Transverse colon (tissue), 4 donors: ENCODE measurements around the gene DOK7. TPM values are rescaled to one million over a fixed set of nuclear protein-coding genes. Genes with fewer than 3 reads are reported as not detected.

Source experiments
- DNase-seq: peaks from one replicate; pipeline ENCODE4 v3.0.0-alpha.2; 2019
- H3K27ac ChIP-seq, 4 donors: fragments of 200-600 bp; sonication (generic); 2 replicates each; pipeline ENCODE4 v1.5.1; 2016 to 2018; ENCODE audit warnings: inconsistent platforms in 4 of 4
- H3K27me3 ChIP-seq: fragments of 200-600 bp; sonication (generic); 2 replicates; pipeline ENCODE4 v1.5.1; 2017; ENCODE audit warnings: inconsistent platforms
- H3K36me3 ChIP-seq, 4 donors: fragments of 200-600 bp; sonication (generic); 2 replicates each; pipeline ENCODE4 v1.5.1; 2017 to 2019; ENCODE audit warnings: inconsistent platforms in 4 of 4
- H3K4me1 ChIP-seq, 4 donors: fragments of 200-600 bp; sonication (generic); 2 replicates each; pipeline ENCODE4 v1.5.1; 2017 to 2020; ENCODE audit warnings: inconsistent platforms in 4 of 4
- H3K4me3 ChIP-seq, 4 donors: fragments of 200-600 bp; sonication (generic); 1 replicate in 1 of 4; 2 replicates in 3 of 4; pipeline versions ENCODE4 v1.5.1 to v1.6.1; 2017 to 2019; ENCODE audit warnings: inconsistent platforms in 4 of 4
- H3K9me3 ChIP-seq, 2 donors: fragments of 200-600 bp; sonication (generic); 2 replicates each; pipeline ENCODE4 v1.5.1; 2017 to 2019; ENCODE audit warnings: inconsistent platforms in 2 of 2
- EP300 ChIP-seq: sonication (generic); formaldehyde crosslinking; IDR thresholded peaks from one replicate; pipeline ENCODE4 v1.6.1; 2017; ENCODE audit warnings: antibody characterized with exemption, low read depth
- POLR2A ChIP-seq: fragments of 450-650 bp; IDR thresholded peaks from one replicate; pipeline ENCODE4 v1.6.1; 2016; ENCODE audit warnings: antibody characterized with exemption, mild to moderate bottlenecking, moderate library complexity
- POLR2AphosphoS5 ChIP-seq, 3 donors: sonication (generic); formaldehyde crosslinking; IDR thresholded peaks; one replicate each; pipeline ENCODE4 v1.6.1; 2016; ENCODE audit warnings: antibody characterized with exemption in 3 of 3
- WGBS, 2 donors: methylation state at CpG; one replicate each; pipeline ENCODE4 v1.1.5; 2018; ENCODE audit warnings: low coverage in 1 of 2; 5-methylcytosine and 5-hydroxymethylcytosine counted together
- in situ Hi-C, 4 donors: fragments of 200-750 bp; cut with MboI; loops; one replicate each; pipeline versions ENCODE4 v1.15.0 to v1.15.1; 2017; ENCODE audit warnings: low sequenced_read_pairs in 3 of 4, low pct_ligation_motif_present in 1 of 4, low pct_unique_long_range_greater_than_20kb in 1 of 4
- intact Hi-C: fragments of 100-400 bp; cut with DNase I; formaldehyde crosslinking; loops from one replicate; pipeline ENCODE4 v1.15.1; 2023; ENCODE audit warnings: low total_unique reads
- total RNA-seq, 4 donors: library from RNA; depleted of rRNA; stranded (reverse); fragments of >200 nt; gene quantifications; one replicate each; pipeline ENCODE4 v1.1.0, GENCODE V29; 2016
- TF ChIP-seq, protein P1 (sequence below), 5 experiments: fragments of 200-600 bp in 3 of 5; fragments of 450-650 bp in 2 of 5; sonication (generic) in 3 of 5; IDR thresholded peaks; 1 replicate in 2 of 5; 2 replicates in 3 of 5; pipeline ENCODE4 v1.5.1; 2016 to 2017; ENCODE audit warnings: antibody characterized with exemption in 5 of 5, inconsistent platforms in 3 of 5, mild to moderate bottlenecking in 2 of 5, moderate library complexity in 1 of 5

DOK7 gene
- total RNA-seq, 4 donors from 2014 or later = 0.27 to 0.95 TPM; not detected in 2

DNA sequence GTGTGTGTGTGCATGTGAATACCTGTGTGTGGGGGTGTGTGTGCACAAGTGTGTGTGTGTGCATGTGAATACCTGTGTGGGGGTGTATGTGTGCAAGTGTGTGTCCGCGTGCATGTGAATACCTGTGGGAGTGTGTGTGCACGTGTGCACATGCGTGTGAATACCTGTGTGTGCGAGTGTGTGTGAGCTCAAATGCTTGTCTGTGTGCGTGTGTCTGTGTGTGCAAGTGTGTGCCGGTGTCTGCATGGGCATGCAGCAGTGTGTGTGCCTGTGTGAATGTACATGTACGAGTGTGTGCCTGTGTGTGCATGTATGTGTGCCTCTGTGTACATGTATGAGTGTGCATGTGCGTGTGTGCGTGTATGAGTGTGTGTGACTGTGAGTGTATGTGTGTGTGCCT lies 5.0 kb downstream of the DOK7 start:
- WGBS, 2 donors = 87% methylated on average over 10 of the region's 10 CpGs; no CpG with 5 or more reads in 1 of the 2 donors
- no peaks in the 10 kb centered on the region for H3K36me3 ChIP-seq
- no peaks in the 10 kb centered on the region for H3K9me3 ChIP-seq
- intact Hi-C loops = no loop called here
- no peak overlapping the region for H3K27ac ChIP-seq
- TF ChIP-seq, protein P1, sequence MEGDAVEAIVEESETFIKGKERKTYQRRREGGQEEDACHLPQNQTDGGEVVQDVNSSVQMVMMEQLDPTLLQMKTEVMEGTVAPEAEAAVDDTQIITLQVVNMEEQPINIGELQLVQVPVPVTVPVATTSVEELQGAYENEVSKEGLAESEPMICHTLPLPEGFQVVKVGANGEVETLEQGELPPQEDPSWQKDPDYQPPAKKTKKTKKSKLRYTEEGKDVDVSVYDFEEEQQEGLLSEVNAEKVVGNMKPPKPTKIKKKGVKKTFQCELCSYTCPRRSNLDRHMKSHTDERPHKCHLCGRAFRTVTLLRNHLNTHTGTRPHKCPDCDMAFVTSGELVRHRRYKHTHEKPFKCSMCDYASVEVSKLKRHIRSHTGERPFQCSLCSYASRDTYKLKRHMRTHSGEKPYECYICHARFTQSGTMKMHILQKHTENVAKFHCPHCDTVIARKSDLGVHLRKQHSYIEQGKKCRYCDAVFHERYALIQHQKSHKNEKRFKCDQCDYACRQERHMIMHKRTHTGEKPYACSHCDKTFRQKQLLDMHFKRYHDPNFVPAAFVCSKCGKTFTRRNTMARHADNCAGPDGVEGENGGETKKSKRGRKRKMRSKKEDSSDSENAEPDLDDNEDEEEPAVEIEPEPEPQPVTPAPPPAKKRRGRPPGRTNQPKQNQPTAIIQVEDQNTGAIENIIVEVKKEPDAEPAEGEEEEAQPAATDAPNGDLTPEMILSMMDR (IDR thresholded peaks at IDR 0.05) = no peak
- TF ChIP-seq POLR2A = no peak
- TF ChIP-seq EP300 = no peak
- TF ChIP-seq POLR2AphosphoS5 (IDR thresholded peaks at IDR 0.05) = no peak
- no peak overlapping the region for H3K4me3 ChIP-seq
- DNase-seq = no peak
- H3K4me1 ChIP-seq = peaks cover 6 to 7% (median 7%) of the 10 kb centered on the region in 4 donors
- peaks cover 51% of the 10 kb centered on the region for H3K27me3 ChIP-seq
- in situ Hi-C loops = no loop called here

DNA sequence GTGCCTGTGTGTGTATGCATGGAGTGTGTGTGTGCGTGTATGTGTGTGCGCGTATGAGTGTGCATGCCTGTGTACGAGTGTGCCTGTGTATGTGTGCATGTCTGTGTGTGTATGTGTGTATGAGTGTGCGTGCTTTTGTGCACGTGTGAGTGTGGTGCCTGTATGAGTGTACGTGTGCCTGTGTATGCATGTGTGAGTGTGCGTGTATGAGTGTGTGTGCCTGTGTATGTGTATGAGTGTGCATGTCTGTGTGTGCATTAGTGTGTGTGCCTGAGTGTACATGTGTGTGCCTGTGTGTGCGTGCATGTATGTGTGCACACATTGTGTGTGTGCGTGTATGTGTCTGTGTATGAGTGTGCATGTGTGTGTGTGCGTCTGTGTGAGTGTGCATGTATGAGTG lies 5.7 kb downstream of the DOK7 start:
- Histone ChIP-seq H3K9me3 (no peaks in the 10 kb centered on the region), H3K4me1 (peaks cover 0 to under 1% (median under 1%) of the 10 kb centered on the region in 4 donors), H3K27ac (no peak overlapping the region), H3K27me3 (peaks cover 44% of the 10 kb centered on the region), H3K36me3 (no peaks in the 10 kb centered on the region), H3K4me3 (no peak overlapping the region)
- in situ Hi-C loops = no loop called here
- intact Hi-C loops = no loop called here
- WGBS, 2 donors = 93% methylated on average over 11 of the region's 11 CpGs; no CpG with 5 or more reads in 1 of the 2 donors
- TF ChIP-seq POLR2AphosphoS5 (IDR thresholded peaks at IDR 0.05) (no peak), POLR2A (no peak), EP300 (no peak)
- TF ChIP-seq, protein P1 (IDR thresholded peaks at IDR 0.05) = no peak
- no peak for DNase-seq

DNA sequence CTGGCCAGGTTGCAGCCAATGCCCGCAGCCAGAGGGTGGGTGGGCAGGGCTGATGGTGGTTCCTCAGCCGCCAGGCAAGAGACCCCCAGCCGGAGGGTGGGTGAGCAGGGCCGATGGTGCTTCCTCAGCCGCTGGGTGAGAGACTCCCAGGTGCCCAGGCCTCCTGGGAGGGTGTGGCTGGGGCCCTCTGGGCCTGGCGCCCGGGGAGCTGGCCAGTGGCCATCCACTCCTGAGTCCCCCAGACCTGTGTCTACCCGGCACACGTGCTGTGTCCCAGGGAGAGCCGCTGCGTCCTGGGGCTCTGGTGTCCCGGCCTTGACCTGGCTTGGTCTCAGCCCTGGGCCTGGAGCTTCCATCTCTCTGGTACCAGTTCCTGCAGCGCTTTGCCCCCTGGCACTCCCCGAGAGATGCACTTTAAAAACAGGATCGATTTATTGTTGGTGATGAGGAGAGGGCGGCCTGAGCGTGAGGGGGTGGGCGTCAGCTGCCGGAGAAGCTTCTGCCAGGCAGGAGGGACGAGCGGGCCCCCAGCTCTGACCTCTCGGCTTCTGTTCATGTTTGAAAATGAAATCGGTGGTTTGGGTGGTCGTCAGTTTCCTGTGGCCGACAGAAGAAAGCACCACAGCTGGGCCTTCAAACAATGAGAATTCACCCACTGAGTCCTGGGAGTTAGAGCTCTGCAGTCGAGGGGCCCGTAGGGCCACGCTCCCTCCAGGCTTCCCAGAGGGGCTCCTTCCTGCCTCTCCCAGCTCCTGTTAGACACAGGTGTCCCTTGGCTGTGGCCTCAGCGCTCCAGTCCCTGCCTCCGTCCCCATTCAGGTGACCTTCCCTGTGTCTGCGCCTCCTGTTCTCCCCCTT lies 6.5 kb downstream of the DOK7 start:
- intact Hi-C loops (no loop called here), in situ Hi-C loops (no loop called here)
- WGBS, 2 donors = 70 to 80% methylated on average over 1 to 23 of the region's 31 CpGs
- H3K27ac ChIP-seq = no peak overlapping the region
- no peaks in the 10 kb centered on the region for H3K36me3 ChIP-seq
- H3K4me1 ChIP-seq = no peaks in the 10 kb centered on the region
- TF ChIP-seq POLR2A (no peak), EP300 (no peak), POLR2AphosphoS5 (IDR thresholded peaks at IDR 0.05) (no peak)
- TF ChIP-seq, protein P1 (IDR thresholded peaks at IDR 0.05) = no peak
- no peaks in the 10 kb centered on the region for H3K9me3 ChIP-seq
- no peak for DNase-seq
- H3K27me3 ChIP-seq = peaks cover 36% of the 10 kb centered on the region
- H3K4me3 ChIP-seq = no peak overlapping the region

DNA sequence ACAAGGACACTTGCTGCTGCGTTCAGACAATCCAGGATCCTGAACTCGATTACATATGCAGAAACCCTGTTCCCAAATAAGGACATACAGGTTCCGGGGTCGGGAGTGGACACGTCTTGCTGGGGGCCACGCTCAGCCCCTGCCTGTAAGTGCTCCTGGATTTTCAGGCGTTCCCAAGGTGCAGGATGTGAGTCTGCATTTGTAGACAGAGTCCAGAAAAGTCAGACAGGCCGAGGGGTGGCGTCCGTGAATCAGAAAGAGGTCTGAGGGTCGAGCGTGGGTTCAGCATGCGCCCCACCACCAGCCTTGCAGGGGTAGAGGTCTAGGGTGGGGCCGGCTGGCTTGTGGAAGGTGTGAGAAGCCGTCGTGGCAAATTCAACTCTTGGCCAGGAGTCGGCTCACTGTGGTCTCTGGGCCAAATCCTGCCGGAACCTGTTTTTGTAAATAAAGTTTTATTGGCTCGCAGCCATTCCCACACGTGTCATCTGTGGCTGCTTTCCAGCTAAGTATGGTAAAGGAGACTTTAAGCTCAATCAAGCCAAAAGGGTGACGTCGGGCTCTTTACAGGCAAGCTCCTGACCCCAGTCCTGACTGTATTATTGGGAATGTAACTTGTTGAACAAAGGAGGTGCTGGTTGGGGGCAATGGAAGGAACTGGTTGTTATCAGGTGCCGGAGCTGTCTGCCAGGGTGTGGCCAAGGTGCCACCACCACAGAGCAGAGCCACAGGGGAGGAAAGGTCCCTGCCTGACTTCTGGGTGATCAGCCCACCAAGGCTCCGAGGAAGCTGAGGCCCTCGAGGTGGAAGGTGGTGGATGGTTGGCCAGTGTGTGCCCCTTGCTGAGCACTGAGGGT lies 7.4 kb downstream of the DOK7 start:
- DNase-seq = peak; percentile 32
- no peak overlapping the region for H3K27ac ChIP-seq
- intact Hi-C loops = no loop called here

More for the DNA sequence above, 7.4 kb downstream of the DOK7 start:
- WGBS, 2 donors = 30 to 35% methylated on average over 4 to 25 of the region's 25 CpGs
- peaks cover 30% of the 10 kb centered on the region for H3K27me3 ChIP-seq
- TF ChIP-seq POLR2AphosphoS5 (IDR thresholded peaks at IDR 0.05) = no peak
- TF ChIP-seq POLR2A = no peak
- TF ChIP-seq EP300 = no peak
- TF ChIP-seq, protein P1 (IDR thresholded peaks at IDR 0.05) = no peak
- no peaks in the 10 kb centered on the region for H3K4me1 ChIP-seq
- in situ Hi-C loops = no loop called here
- no peak overlapping the region for H3K4me3 ChIP-seq
- no peaks in the 10 kb centered on the region for H3K36me3 ChIP-seq
- H3K9me3 ChIP-seq = no peaks in the 10 kb centered on the region
